ENCODE data around the gene EMILIN3.
A peak's percentile ranks its signal among the peaks of the same experiment; 100 is the strongest.

The EMILIN3 gene

DNA sequence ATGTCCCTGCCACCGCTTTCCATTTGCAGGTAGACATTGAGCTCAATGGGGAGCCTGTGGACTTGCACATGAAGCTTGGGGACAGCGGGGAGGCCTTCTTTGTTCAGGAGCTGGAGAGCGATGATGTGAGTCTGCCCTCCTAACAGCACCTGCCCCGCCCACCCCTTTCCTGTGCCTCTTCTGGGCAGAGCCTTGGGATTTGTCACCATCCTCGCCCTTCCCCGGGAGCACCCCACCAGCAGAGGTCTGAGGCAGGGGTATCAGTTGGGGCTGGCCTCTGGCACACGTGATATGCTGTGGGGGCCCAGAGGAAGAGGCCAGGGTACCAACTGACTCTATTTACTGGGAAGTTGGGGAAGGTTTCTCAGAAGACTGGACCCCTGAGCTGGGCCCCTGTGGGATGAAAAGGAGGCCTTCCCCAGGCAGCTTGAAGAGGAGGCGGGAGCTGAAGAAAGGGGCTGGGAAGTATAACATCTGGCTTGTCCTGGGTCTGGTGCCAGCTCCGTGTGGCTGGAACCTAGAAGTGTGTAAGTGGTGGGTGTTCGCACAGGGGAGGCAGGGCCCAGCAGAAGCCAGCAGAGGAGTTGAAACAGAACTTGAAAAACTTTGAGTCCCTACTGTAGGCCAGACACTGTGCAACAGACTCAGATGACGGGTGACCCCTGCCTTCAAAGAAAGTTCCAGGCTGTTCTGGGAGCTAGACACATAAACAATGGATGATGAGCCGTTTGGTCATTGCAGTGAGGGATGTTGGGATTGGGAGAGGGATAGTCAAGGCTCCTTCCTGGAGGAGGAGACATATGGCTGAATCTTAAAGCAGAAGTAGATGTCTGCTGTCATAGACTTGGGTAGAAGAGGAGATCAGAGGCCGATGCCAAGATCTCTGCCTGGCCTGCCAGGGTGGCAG lies 18.8 kb downstream of the EMILIN3 start:
- DNase-seq (ENCODE audit: low read depth in 2 of 2), result no peak

- no peak for DNase-seq (ENCODE audit: low read depth in 2 of 2)
Observed at GRCh38 chr20:41345729-41346067, 20.9 kb downstream of the EMILIN3 start.

DNA sequence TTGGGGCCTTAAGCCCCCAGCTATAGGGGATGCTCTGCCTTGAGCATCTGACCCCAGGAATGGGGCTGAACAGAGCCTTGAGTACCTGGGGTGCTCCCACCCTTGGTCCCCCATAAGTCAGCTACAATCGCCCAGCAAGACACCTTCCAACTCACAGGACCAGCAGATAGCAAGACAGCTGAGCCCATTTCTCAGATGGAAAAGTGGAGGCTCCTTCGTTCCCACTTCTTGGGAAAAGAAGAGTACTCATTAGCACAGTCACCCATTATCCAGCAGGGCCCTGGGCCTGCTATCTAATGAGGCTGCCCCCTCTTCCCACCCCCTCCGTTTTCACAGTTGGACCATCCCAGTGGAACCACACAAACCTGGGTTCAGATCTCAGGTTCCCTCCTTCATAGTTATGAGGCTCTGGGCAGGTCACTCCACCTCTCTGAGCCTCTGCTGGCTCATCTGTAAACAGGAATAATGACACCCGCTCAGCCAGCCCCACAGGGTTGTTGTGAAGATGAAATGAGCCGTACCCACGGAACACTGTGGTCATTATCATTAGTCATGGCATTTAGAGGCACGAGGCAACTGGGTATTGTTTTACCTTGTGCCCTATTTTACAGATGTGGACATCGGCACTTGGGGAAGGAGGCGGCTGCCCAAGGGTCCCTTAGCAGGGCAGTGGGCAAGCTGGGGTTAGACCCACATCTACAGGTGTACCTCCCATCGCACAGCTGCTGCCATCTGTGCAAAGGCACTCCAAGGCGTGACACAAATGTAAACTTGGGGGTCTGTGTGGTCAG lies 21.5 kb downstream of the EMILIN3 start:
- no peak for DNase-seq (ENCODE audit: low read depth in 2 of 2)

- DNase-seq (ENCODE audit: low read depth in 2 of 2), result no peak
Observed at GRCh38 chr20:41344477-41344876, 22.1 kb downstream of the EMILIN3 start.

- DNase-seq (ENCODE audit: low read depth in 2 of 2), result no peak
Observed at GRCh38 chr20:41342474-41343464, 23.8 kb downstream of the EMILIN3 start.

DNA sequence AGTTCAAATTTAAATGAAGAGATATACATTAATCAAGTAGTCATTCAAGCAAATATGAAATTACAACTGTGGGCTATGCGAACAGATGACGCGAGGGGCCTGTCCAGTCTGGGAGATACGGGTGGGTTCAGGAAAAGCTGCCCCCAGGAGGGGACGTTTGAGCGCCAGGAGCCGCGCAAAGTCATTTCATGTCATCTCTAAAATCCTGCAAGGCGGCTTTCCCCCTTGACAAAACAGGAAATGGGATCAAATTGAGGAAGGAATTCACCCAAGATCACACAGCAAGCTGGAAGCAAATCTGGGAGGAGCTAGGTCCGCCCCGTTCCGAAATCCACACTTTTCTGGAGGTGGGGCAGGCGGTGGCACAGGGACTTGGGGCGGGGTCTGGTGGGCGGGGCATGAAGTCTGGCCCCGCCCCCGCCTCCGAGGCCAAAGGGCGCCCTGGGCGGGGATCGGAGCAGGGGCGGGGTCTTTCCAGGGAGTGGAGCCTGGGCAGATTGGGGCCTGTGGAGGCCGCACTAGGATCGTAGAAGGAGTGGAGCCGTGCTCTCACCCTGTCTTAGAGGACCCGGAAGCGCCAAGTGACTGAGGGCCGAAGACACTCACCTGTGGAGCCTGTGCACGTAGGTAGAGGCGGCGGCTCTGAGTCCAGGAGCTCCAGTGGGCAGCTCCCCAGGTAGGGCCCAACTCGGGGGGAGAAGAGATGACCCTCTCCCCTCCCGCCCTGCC lies 26.1 kb downstream of the EMILIN3 start, which contains the start of gene LPIN3:
LPIN3 (plus strand) TSS at position 495 of the 729 bp plus-strand sequence. CDS start 4,983 bp downstream, outside the sequence.
- peak; percentile 49 to 64 for DNase-seq (ENCODE audit: low read depth in 2 of 2)

- DNase-seq (ENCODE audit: low read depth in 2 of 2), result peak; percentile 76 to 85
Observed at GRCh38 chr20:41339957-41340326, 26.7 kb downstream of the EMILIN3 start.

DNA sequence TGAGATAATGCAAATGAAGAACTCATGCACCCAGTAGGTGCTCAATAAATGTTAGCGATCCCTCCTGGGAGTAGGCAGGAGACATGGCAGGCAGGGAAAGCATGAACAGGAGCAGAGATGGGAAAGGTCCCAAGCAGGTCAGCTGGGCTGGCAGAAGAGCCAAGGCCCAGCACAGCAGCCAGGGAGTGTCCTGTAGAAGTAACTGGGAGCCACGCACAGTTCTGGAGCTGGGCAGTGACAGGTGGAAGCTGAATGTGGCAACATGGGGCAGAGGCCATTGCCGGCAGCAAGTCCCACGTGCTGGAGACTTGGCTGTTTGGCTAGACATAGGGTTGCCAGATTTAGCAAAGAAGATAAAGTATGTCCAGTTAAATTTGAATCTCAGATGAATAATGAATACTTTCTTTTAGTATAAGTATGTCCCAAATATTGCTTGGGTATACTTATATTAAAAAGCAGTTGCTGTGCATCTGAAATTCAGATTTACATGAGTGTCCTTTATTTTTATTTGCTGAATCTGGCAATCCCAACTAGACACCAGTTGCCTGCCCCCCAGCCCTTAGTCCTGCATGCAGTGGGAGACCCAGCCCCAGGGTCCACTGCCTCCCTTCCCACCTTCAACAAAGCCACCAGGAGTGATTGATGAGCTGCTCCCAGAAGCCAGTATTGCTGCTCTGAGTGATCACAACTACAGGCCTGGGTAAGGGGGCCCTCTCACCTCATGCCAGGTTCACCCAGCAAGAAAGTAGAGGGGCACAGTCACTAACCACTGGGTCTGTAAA lies 29.7 kb downstream of the EMILIN3 start:
- no peak for DNase-seq (ENCODE audit: low read depth in 2 of 2)

- no peak for DNase-seq (ENCODE audit: low read depth in 2 of 2)
Observed at GRCh38 chr20:41335591-41335990, 31.0 kb downstream of the EMILIN3 start.

- no peak for DNase-seq (ENCODE audit: low read depth in 2 of 2)
Observed at GRCh38 chr20:41334443-41335421, 31.9 kb downstream of the EMILIN3 start.

DNA sequence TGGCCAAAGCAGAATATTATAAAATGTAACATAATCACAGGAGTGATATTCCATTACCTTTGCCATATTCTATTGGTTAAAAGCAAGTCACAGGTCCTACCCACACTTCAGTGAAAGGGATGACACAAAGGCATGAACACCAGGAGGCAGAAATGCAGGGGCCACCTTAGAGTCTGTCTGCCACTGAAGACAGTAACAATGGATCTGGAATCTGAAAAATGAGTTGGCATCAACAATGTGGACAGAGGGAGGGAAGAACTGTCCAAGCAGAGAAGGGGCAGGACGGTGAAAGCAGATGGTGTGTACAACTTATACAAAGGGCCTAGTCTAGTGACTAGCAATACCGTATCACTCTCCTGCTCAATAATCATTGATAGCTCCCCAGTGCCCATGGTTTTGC lies 32.6 kb downstream of the EMILIN3 start:
- DNase-seq (ENCODE audit: low read depth in 2 of 2), result no peak

GRCh38 chr20:41331731-41332130 lies 34.9 kb downstream of the EMILIN3 start:
- DNase-seq (ENCODE audit: low read depth in 2 of 2), result no peak

DNA sequence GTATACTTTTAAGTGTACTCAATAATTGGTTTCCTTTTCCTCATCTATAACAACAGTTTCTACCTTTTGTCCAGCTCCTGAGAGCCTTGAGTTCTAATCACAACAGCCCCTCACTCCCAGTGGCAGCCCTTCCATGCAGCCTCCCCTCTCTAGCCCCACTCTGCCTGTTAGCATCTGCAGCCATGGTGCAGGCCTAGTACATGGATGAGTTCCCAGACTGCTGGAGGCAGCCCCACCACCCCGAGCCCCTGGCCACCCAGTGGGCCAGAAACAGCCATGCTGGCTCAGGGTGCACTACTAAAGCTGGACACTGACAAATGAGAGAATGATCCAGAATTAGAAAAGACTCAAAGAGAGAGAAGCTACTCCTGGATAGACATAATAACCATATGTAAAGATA lies 35.7 kb downstream of the EMILIN3 start:
- DNase-seq (ENCODE audit: low read depth in 2 of 2), result no peak

GRCh38 chr20:41330343-41330720 lies 36.3 kb downstream of the EMILIN3 start:
- DNase-seq (ENCODE audit: low read depth in 2 of 2), result no peak

- peak; percentile 42 for DNase-seq (ENCODE audit: low read depth in 2 of 2)
Observed at GRCh38 chr20:41329435-41330342, 36.9 kb downstream of the EMILIN3 start.

DNA sequence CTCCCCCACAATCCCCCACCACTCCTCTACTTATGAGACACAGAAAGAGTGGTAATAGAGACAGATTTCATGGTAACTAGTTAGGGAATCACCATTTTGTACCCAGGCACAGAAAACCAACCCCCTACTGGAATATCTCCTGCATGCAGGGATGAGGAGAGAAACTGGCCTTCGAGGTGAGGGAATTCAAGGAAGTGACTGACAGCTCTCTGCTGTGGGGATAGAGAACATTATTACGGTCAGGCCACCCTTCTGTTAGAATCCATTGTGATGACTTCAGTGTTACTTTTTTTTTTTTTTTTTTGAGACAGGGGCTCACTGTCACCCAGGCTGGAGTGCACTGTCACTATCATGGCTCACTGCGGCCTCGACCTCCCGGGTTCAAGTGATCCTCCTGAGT lies 39.4 kb downstream of the EMILIN3 start:
- DNase-seq (ENCODE audit: low read depth in 2 of 2), result no peak

DNA sequence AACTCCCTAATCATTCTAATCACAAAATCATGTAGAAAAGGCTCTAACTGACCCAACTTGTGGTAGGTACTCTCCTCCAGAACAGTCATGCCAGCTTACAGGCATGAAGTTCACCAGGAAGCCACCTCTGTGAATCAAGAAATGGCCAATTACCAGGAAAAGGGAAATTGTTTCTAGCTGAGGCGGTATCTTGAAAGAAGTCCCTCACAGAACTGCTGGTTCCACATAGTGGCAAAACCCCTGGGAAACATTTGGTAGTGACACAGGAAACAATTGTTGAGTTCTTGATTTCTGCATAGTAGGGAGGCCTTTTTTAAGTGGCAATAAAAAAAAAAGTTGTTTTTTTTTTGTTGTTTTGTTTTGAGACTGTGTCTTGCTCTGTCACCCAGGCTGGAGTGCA lies 45.6 kb downstream of the EMILIN3 start:
- no peak for DNase-seq (ENCODE audit: low read depth in 2 of 2)

GRCh38 chr20:41320441-41320840 lies 46.2 kb downstream of the EMILIN3 start:
- DNase-seq (ENCODE audit: low read depth in 2 of 2), result no peak
